Common myeloid progenitor, CD34-positive (primary cell): ENCODE results near the gene FCHO1. TPM values are rescaled to one million over a fixed set of nuclear protein-coding genes. Genes with fewer than 3 reads are reported as not detected.

Experiments used
- CTCF ChIA-PET: fragments of 350-600 bp; sonication (Branson Sonifier 250); formaldehyde crosslinking; loops from one replicate; lab custom pipeline; 2021; ENCODE audit warnings: antibody characterized with exemption; lab: Charles Lee
- POLR2A ChIA-PET: fragments of 350-600 bp; sonication (Branson Sonifier 250); formaldehyde crosslinking; loops from one replicate; lab custom pipeline; 2021; ENCODE audit warnings: antibody characterized with exemption; lab: Charles Lee
- DNase-seq, 3 donors: peaks; one replicate each; pipeline versions ENCODE4 v3.0.0 to v3.0.0-alpha.2; 2013
- H3K27ac ChIP-seq, 2 experiments: 1 replicate in 1 of 2; 2 replicates in 1 of 2; pipeline ENCODE4 v1.7.0; 2013; ENCODE audit warnings: inconsistent platforms in 2 of 2, low read length in 2 of 2, mild to moderate bottlenecking in 2 of 2, low read depth in 1 of 2, moderate library complexity in 1 of 2; ENCODE audit not compliant: severe bottlenecking in 2 of 2, insufficient read depth in 1 of 2, poor library complexity in 1 of 2
- H3K27me3 ChIP-seq, 5 experiments: replicated peaks in 2 of 5; 1 replicate in 3 of 5; 2 replicates in 2 of 5; pipeline versions ENCODE4 v1.6.1 to v1.7.0; 2013; ENCODE audit warnings: low read length in 4 of 5, mild to moderate bottlenecking in 2 of 5, moderate library complexity in 2 of 5, inconsistent platforms in 1 of 5; ENCODE audit not compliant: insufficient read depth in 5 of 5, control insufficient read depth in 4 of 5
- H3K36me3 ChIP-seq, 4 experiments: 1 replicate in 2 of 4; 2 replicates in 2 of 4; pipeline versions ENCODE4 v1.6.1 to v1.7.0; 2013; ENCODE audit warnings: low read length in 3 of 4, control low read depth in 1 of 4, mild to moderate bottlenecking in 1 of 4; ENCODE audit not compliant: control insufficient read depth in 4 of 4, insufficient read depth in 4 of 4
- H3K4me1 ChIP-seq, 4 experiments: 1 replicate in 3 of 4; 2 replicates in 1 of 4; pipeline versions ENCODE4 v1.6.1 to v1.7.1; 2013; ENCODE audit warnings: low read length in 3 of 4, mild to moderate bottlenecking in 3 of 4, control low read depth in 1 of 4, inconsistent platforms in 1 of 4, moderate library complexity in 1 of 4; ENCODE audit not compliant: control insufficient read depth in 4 of 4, insufficient read depth in 4 of 4; ENCODE audit errors: control extremely low read depth in 1 of 4
- H3K4me3 ChIP-seq, 7 experiments: 1 replicate in 4 of 7; 2 replicates in 3 of 7; pipeline versions ENCODE4 v1.5.1 to v1.7.0; 2013; ENCODE audit warnings: mild to moderate bottlenecking in 7 of 7, low read length in 6 of 7, moderate library complexity in 6 of 7, inconsistent platforms in 2 of 7, low read depth in 2 of 7, control low read depth in 1 of 7; ENCODE audit not compliant: insufficient read depth in 4 of 7, control insufficient read depth in 1 of 7; ENCODE audit errors: extremely low read depth in 1 of 7
- H3K9me3 ChIP-seq, 5 experiments: 1 replicate in 4 of 5; 2 replicates in 1 of 5; pipeline versions ENCODE4 v1.6.1 to v1.7.1; 2013; ENCODE audit warnings: low read length in 4 of 5, mild to moderate bottlenecking in 2 of 5, inconsistent platforms in 1 of 5, low read depth in 1 of 5, moderate library complexity in 1 of 5; ENCODE audit not compliant: control insufficient read depth in 4 of 5, insufficient read depth in 2 of 5; ENCODE audit errors: control extremely low read depth in 1 of 5
- WGBS: methylation state at CpG from one replicate; pipeline ENCODE4 v1.1.5; 2013; ENCODE audit not compliant: insufficient coverage; 5-methylcytosine and 5-hydroxymethylcytosine counted together
- polyA plus RNA-seq: library from polyadenylated mRNA; unstranded; fragments of 120-200 nt; gene quantifications from one replicate; pipeline ENCODE4 v1.2.1, GENCODE V29; 2013

FCHO1 gene
- 26.5 TPM for polyA plus RNA-seq

- DNase-seq = peak; percentile 69 to 94 (median 89)
- WGBS = 17% methylated on average over 21 of the region's 28 CpGs
- H3K27ac ChIP-seq = peak within 1 kb of the TSS; percentile 21 to 78
These were observed at the start of gene FCHO1 for GRCh38 chr19:17751103-17751911. FCHO1 (plus strand) TSS chr19:17751477; CDS start chr19:17755165, 3,688 bp downstream.

GRCh38 chr19:17703824-17704463 lies 47.3 kb upstream of the FCHO1 start:
- Histone ChIP-seq H3K4me1 (peaks cover 0 to 3% (median under 1%) of the 10 kb centered on the region in 4 experiments), H3K4me3 (no peak overlapping the region), H3K36me3 (no peaks in the 10 kb centered on the region), H3K27me3 (peaks cover 0 to 4% (median 0%) of the 10 kb centered on the region in 5 experiments), H3K27ac (no peak overlapping the region), H3K9me3 (no peaks in the 10 kb centered on the region)
- ChIA-PET CTCF (interaction anchor here (1.0 to 11.3 kb wide), 14 partner anchors 9 to 229 kb away, joined by 3 to 103 read pairs (median 4); partner anchors contain the start of gene CCDC124), POLR2A (interaction anchor here (0.7 kb wide), 1 partner anchor 466 kb away, joined by 3 read pairs; no protein-coding TSS in a partner anchor)
- 51% methylated on average over 7 of the region's 11 CpGs for WGBS
- DNase-seq = peak; percentile 61 to 84 (median 83)

More at GRCh38 chr19:17751103-17751911, at the start of gene FCHO1:
- Histone ChIP-seq H3K27me3 (no peaks in the 10 kb centered on the region), H3K4me3 (peak within 1 kb of the TSS in 6 of 7 experiments; percentile 50 to 73 (median 58)), H3K36me3 (peaks cover 2 to 10% (median 8%) of the 10 kb centered on the region in 4 experiments), H3K4me1 (peaks cover 0 to 67% (median 59%) of the 10 kb centered on the region in 4 experiments), H3K9me3 (no peaks in the 10 kb centered on the region)
- POLR2A ChIA-PET = interaction anchor here (0.7 to 1.4 kb wide), 4 partner anchors 9 to 33 kb away, joined by 3 to 5 read pairs (median 3); no protein-coding TSS in a partner anchor
- CTCF ChIA-PET = interaction anchor here (0.6 to 4.6 kb wide), 6 partner anchors 9 to 40 kb away, joined by 3 to 25 read pairs (median 5); no protein-coding TSS in a partner anchor

GRCh38 chr19:17706750-17707181 lies 44.5 kb upstream of the FCHO1 start:
- Histone ChIP-seq H3K9me3 (no peaks in the 10 kb centered on the region), H3K36me3 (no peaks in the 10 kb centered on the region), H3K4me3 (no peak overlapping the region), H3K27ac (no peak overlapping the region), H3K27me3 (no peaks in the 10 kb centered on the region), H3K4me1 (peaks cover 0 to 3% (median under 1%) of the 10 kb centered on the region in 4 experiments)
- POLR2A ChIA-PET = no interaction called here
- WGBS = 80% methylated on average over 11 of the region's 17 CpGs
- DNase-seq = no peak
- CTCF ChIA-PET = interaction anchor here (0.8 to 11.3 kb wide), 7 partner anchors 9 to 152 kb away, joined by 3 to 103 read pairs (median 5); partner anchors contain the start of gene RPL18A

DNA sequence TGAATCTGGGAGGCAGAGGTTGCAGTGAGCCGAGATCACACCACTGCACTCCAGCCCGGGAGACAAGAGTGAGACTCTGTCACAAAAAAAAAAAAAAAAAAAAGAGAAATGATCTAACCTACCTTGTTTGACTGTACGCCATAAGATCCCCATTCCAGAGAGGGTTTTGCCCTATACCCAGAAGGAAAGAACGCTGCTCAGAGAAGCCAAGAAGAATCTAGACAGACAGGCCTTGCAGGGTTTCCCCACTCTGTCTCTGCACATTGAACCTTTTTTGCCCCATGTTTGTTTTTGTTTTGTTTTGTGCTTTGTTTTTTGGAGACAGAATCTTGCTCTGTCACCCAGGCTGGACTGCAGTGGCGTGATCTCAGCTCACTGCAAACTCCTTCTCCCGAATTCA lies 39.4 kb upstream of the FCHO1 start:
- H3K4me1 ChIP-seq = peaks cover 0 to 1% (median under 1%) of the 10 kb centered on the region in 4 experiments
- no peaks in the 10 kb centered on the region for H3K9me3 ChIP-seq
- H3K36me3 ChIP-seq = no peaks in the 10 kb centered on the region
- ChIA-PET CTCF (no interaction called here), POLR2A (interaction anchor here (0.6 kb wide), 1 partner anchor 91 kb away, joined by 4 read pairs; no protein-coding TSS in a partner anchor)
- no peak overlapping the region for H3K27ac ChIP-seq
- 90% methylated on average over 5 of the region's 6 CpGs for WGBS
- no peaks in the 10 kb centered on the region for H3K27me3 ChIP-seq
- no peak for DNase-seq
- no peak overlapping the region for H3K4me3 ChIP-seq

GRCh38 chr19:17716309-17716929 lies 34.9 kb upstream of the FCHO1 start:
- no peak overlapping the region for H3K4me3 ChIP-seq
- H3K9me3 ChIP-seq = no peaks in the 10 kb centered on the region
- H3K36me3 ChIP-seq = peaks cover 0 to 3% (median 0%) of the 10 kb centered on the region in 4 experiments
- H3K27ac ChIP-seq = no peak overlapping the region
- peaks cover 2 to 40% (median 36%) of the 10 kb centered on the region in 4 experiments for H3K4me1 ChIP-seq
- ChIA-PET POLR2A (interaction anchor here (0.6 to 1.2 kb wide), 3 partner anchors 8 to 46 kb away, joined by 3 read pairs; no protein-coding TSS in a partner anchor), CTCF (interaction anchor here (1.0 to 3.0 kb wide), 5 partner anchors 12 to 50 kb away, joined by 3 to 22 read pairs (median 4); no protein-coding TSS in a partner anchor)
- 94% methylated on average over 2 of the region's 4 CpGs for WGBS
- DNase-seq = peak in 1 of 3 donors; percentile 31
- H3K27me3 ChIP-seq = no peaks in the 10 kb centered on the region

GRCh38 chr19:17718550-17718946 lies 32.7 kb upstream of the FCHO1 start:
- Histone ChIP-seq H3K4me1 (peaks cover 2 to 51% (median 46%) of the 10 kb centered on the region in 4 experiments), H3K9me3 (no peaks in the 10 kb centered on the region), H3K36me3 (peaks cover 0 to 3% (median 1%) of the 10 kb centered on the region in 4 experiments), H3K4me3 (peak overlapping the region in 3 of 7 experiments; percentile 23 to 93 (median 82)), H3K27ac (no peak overlapping the region), H3K27me3 (no peaks in the 10 kb centered on the region)
- WGBS = 90% methylated on average over 3 of the region's 4 CpGs
- ChIA-PET POLR2A (interaction anchor here (1.0 to 1.4 kb wide), 3 partner anchors 9 to 36 kb away, joined by 4 to 6 read pairs (median 5); partner anchors contain the start of gene FCHO1), CTCF (interaction anchor here (0.6 to 2.6 kb wide), 4 partner anchors 20 to 136 kb away, joined by 3 to 9 read pairs (median 3); no protein-coding TSS in a partner anchor)
- DNase-seq = peak in 1 of 3 donors; percentile 34
